ENCODE measurements around the gene LILRA5. TPM values are rescaled to one million over a fixed set of nuclear protein-coding genes. Genes with fewer than 3 reads are reported as not detected.
A peak's percentile ranks its signal among the peaks of the same experiment; 100 is the strongest.

Gene LILRA5
- total RNA-seq, 1 experiment from 2014 or later, result not detected

GRCh38 chr19:54343868-54344267 lies 30.9 kb upstream of the LILRA5 start:
- ATAC-seq, result no peak
- Mint-ChIP-seq H3K4me3 (no peak overlapping the region), H3K4me1 (no peaks in the 10 kb centered on the region), H3K9me3 (no peaks in the 10 kb centered on the region; the same call in 1 of the 2 replicates), H3K27me3 (ENCODE audit: low read depth) (peaks cover 20% of the 10 kb centered on the region), H3K27ac (no peak overlapping the region), H3K36me3 (no peaks in the 10 kb centered on the region)
- no peak for DNase-seq (ENCODE audit: low spot score)
- ChIA-PET CTCF (no interaction called here), POLR2A (no interaction called here)
- no peak for TF ChIP-seq CTCF (IDR thresholded peaks at IDR 0.05)
- no peak for TF ChIP-seq TEAD1 (CRISPR knock-in tag; IDR thresholded peaks at IDR 0.05)
- no peak for TF ChIP-seq EMX1 (CRISPR knock-in tag; IDR thresholded peaks at IDR 0.05)
- TF ChIP-seq GTF2I (CRISPR knock-in tag; conservative IDR thresholded peaks at IDR 0.05), result no peak
- no peak for TF ChIP-seq CREB1 (CRISPR knock-in tag; IDR thresholded peaks at IDR 0.05)
- no peak for TF ChIP-seq CBFB (CRISPR knock-in tag; IDR thresholded peaks at IDR 0.05; ENCODE audit: low read depth)
- no peak for TF ChIP-seq GRHL2 (CRISPR knock-in tag; IDR thresholded peaks at IDR 0.05; ENCODE audit: insufficient replicate concordance, severe bottlenecking)
- no peak for TF ChIP-seq USF2 (CRISPR knock-in tag; IDR thresholded peaks at IDR 0.05)
- TF ChIP-seq TEAD4 (CRISPR knock-in tag; IDR thresholded peaks at IDR 0.05), result no peak
- TF ChIP-seq RORB (CRISPR knock-in tag; IDR thresholded peaks at IDR 0.05), result no peak
- TF ChIP-seq NFATC4 (CRISPR knock-in tag; IDR thresholded peaks at IDR 0.05), result no peak
- TF ChIP-seq E2F5 (CRISPR knock-in tag; IDR thresholded peaks at IDR 0.05), result no peak
- no peak for TF ChIP-seq MYBL2 (CRISPR knock-in tag; IDR thresholded peaks at IDR 0.05)
- TF ChIP-seq NR3C1 (CRISPR knock-in tag; conservative IDR thresholded peaks at IDR 0.05; ENCODE audit: low read depth), result no peak
- no peak for TF ChIP-seq ETV6 (CRISPR knock-in tag; IDR thresholded peaks at IDR 0.05)
- TF ChIP-seq FOXP1 (CRISPR knock-in tag; IDR thresholded peaks at IDR 0.05; ENCODE audit: borderline replicate concordance), result no peak
- TF ChIP-seq MAX (CRISPR knock-in tag; IDR thresholded peaks at IDR 0.05), result no peak

- CTCF ChIA-PET, result interaction anchor here (1.0 kb wide), 2 partner anchors 12 to 50 kb away, joined by 4 read pairs; no protein-coding TSS in a partner anchor
- Mint-ChIP-seq H3K4me1 (peaks cover 5% of the 10 kb centered on the region), H3K36me3 (no peaks in the 10 kb centered on the region), H3K27ac (no peak overlapping the region), H3K9me3 (no peaks in the 10 kb centered on the region), H3K27me3 (ENCODE audit: low read depth) (peaks cover 3% of the 10 kb centered on the region), H3K4me3 (no peak overlapping the region)
- DNase-seq (ENCODE audit: low spot score), result no peak
- ATAC-seq, result peak; percentile 81
- POLR2A ChIA-PET, result no interaction called here
- TF ChIP-seq TEAD4 (CRISPR knock-in tag; IDR thresholded peaks at IDR 0.05) (no peak), ETV6 (CRISPR knock-in tag; IDR thresholded peaks at IDR 0.05) (no peak), ATF1 (CRISPR knock-in tag; IDR thresholded peaks at IDR 0.05) (no peak), CTCF (IDR thresholded peaks at IDR 0.05) (no peak), FOXK1 (CRISPR knock-in tag; IDR thresholded peaks at IDR 0.05) (no peak), IRF1 (CRISPR knock-in tag; IDR thresholded peaks at IDR 0.05) (no peak), NR1H2 (CRISPR knock-in tag; IDR thresholded peaks at IDR 0.05) (no peak), NFYB (CRISPR knock-in tag; conservative IDR thresholded peaks at IDR 0.05; ENCODE audit: low read depth) (no peak), ZNF138 (CRISPR knock-in tag; conservative IDR thresholded peaks at IDR 0.05) (no peak), TEAD1 (CRISPR knock-in tag; IDR thresholded peaks at IDR 0.05) (no peak), CBFB (CRISPR knock-in tag; IDR thresholded peaks at IDR 0.05; ENCODE audit: low read depth) (no peak), SMAD4 (CRISPR knock-in tag; IDR thresholded peaks at IDR 0.05) (no peak), ARID4B (CRISPR knock-in tag; IDR thresholded peaks at IDR 0.05; ENCODE audit: borderline replicate concordance) (no peak)
Observed at GRCh38 chr19:54341295-54341694, 28.3 kb upstream of the LILRA5 start.

Data from WTC11 (cell line).